GM12891 (cell line): ENCODE results near the gene STAT5A.
"Not testable (repeated sequence)": the region's sequence is repeated elsewhere in the genome, so short reads cannot be mapped to it uniquely, and the experiment has no call there.

ENCODE experiments used
- DNase-seq: peaks from one replicate; pipeline ENCODE4 v3.0.0; 2011; ENCODE audit warnings: low spot score; ENCODE audit not compliant: insufficient read length
- FAIRE-seq: peaks from 2 replicates; lab custom pipeline; 2011; peaks lifted over from hg19 to GRCh38; lab: Jason Lieb, UNC
- PAX5 ChIP-seq: IDR thresholded peaks from 2 replicates; pipeline ENCODE4 v1.6.1; 2011; ENCODE audit warnings: low read length, moderate library complexity, mild to moderate bottlenecking; ENCODE audit not compliant: insufficient read depth, severe bottlenecking
- POLR2A ChIP-seq: IDR thresholded peaks from 2 replicates; pipeline ENCODE4 v1.6.1; 2011; ENCODE audit warnings: low read depth, low read length, control low read depth
- POLR2AphosphoS5 ChIP-seq: IDR thresholded peaks from 2 replicates; pipeline ENCODE4 v1.6.1; 2011; ENCODE audit warnings: low read depth, low read length, control low read depth
- POU2F2 ChIP-seq: IDR thresholded peaks from 2 replicates; pipeline ENCODE4 v1.6.1; 2011; ENCODE audit warnings: low read depth, mild to moderate bottlenecking, control low read depth, low read length, moderate library complexity
- SPI1 ChIP-seq: IDR thresholded peaks from 2 replicates; pipeline ENCODE4 v1.6.1; 2011; ENCODE audit warnings: low read depth, low read length, control low read depth
- TAF1 ChIP-seq: IDR thresholded peaks from 2 replicates; pipeline ENCODE4 v1.6.1; 2011; ENCODE audit warnings: low read depth, low read length, control low read depth

Gene STAT5A

DNA sequence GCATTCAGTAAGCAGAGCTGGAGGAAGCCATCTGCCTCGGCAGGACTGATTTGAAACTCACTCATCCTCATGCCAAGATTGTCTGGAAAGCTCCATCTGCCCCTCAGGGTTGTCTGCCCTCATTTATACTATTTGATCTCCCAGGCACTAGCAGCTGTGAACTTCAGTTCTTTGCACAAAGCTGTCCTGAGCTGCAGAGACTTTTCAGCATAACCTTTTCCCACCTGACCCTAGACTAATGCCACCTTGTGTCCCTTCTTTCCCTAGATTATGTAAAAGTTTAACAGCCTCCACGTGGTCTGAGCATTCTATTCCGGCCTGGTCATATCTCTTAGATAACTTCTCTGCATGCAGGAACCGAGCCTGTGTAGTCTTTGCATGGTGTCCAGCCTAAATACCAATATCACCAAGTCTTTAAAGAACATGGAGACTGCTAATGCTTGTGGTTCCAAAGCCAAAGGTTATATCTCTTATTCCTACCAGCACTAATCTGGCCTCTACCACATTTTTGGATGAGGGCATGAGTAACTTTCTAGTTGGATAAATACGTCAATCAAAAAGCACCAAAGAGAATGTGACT is 29.1 kb downstream of the STAT5A start:
- no peak for DNase-seq
- TF ChIP-seq POU2F2 = no peak
- TF ChIP-seq POLR2AphosphoS5 = no peak
- no peak for TF ChIP-seq PAX5
- no peak for TF ChIP-seq SPI1
- TF ChIP-seq TAF1 = no peak
- no peak for TF ChIP-seq POLR2A
- no peak for FAIRE-seq

DNA sequence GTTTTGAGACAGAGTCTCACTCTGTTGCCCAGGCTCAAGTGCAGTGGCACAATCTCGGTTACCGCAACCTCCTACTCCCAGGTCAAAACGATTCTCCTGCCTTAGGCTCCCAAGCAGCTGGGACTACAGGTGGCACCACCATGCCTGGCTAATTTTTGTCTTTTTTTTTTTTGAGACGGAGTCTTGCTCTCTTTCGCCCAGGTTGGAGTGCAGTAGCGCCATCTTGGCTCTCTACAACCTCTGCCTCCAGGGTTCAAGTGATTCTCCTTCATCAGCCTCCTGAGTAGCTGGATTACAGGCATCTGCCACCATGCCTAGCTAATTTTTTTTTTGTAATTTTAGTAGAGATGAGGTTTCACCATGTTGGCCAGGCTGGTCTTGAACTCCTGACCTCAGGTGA is 29.7 kb downstream of the STAT5A start:
- FAIRE-seq, DNase-seq: not testable (repeated sequence)

DNA sequence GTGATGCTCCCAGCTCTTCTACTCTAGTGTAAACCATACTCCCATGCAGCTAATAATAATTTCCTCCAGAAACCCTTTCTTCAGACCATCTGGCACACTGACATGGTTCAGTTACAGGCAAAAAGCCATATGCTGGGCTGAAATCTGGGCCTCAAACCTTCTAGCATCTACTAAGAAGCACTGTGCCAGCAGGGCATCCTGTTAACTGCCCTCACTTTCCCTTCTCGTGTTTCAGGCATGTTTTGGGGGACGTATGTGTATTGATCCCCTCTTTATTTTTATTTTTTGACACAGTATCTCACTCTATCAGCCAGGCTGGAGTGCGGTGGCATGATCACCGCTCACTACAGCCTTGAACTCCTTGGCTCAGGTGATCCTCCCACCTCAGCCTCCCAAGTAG is 33.3 kb downstream of the STAT5A start:
- no peak for DNase-seq
- no peak for FAIRE-seq
- TF ChIP-seq POU2F2 (no peak), TAF1 (no peak), PAX5 (no peak), POLR2A (no peak), POLR2AphosphoS5 (no peak), SPI1 (no peak)

DNA sequence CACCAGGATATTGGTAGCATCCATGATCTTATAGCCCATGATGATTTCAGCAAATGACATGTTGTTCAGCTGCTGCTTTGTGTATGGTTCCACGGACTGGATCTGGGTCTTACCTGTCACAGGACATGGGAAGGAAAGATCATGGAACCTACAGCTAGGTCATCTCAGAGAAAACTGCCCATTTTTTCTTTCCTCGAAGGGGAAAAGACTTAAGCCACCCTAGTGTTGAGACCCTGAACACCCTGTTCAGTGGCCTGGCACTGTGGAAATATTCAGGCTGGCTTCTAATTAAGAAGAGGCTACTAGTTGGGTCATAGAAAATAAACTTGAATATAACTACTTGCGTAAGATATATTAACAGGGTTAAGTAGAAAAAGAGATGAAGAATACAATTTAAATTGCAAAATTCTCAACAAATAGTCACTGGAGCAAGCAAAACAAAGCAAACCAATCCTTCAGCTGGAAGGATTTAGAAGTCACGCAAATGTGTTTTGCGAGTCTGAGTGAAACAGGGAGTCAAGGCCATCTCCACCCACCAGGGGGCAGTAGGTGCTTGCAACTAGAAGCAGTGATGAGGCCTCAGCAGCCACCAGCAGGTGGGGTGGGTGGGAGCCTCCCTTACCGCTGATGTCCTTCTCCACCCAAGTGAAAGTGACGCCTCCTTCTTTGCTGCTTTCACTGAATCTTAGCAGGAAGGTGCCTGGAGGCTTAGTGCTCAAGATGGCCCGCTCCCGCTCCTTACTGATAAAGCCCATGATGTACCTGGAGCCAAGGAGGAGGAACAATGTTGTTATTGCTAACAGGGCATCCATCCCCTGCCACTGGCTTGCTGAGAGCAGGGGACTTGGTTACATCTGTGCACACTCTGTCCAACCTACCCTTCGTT is 34.3 kb downstream of the STAT5A start:
- peak; percentile 72 for DNase-seq
- peak; percentile 95 for FAIRE-seq
- TF ChIP-seq POU2F2 (peak; percentile 52; the same call in 1 of the 2 replicates), POLR2A (no peak), POLR2AphosphoS5 (0 out of 2 replicates have a peak, but pooled peaks have one; percentile 33)

- FAIRE-seq (no peak), DNase-seq (no peak)
- TF ChIP-seq POU2F2 = no peak
- no peak for TF ChIP-seq PAX5
- no peak for TF ChIP-seq SPI1
- no peak for TF ChIP-seq TAF1
- no peak for TF ChIP-seq POLR2AphosphoS5
- no peak for TF ChIP-seq POLR2A
These were observed 35.0 kb downstream of the STAT5A start for GRCh38 chr17:42323268-42323773.

DNA sequence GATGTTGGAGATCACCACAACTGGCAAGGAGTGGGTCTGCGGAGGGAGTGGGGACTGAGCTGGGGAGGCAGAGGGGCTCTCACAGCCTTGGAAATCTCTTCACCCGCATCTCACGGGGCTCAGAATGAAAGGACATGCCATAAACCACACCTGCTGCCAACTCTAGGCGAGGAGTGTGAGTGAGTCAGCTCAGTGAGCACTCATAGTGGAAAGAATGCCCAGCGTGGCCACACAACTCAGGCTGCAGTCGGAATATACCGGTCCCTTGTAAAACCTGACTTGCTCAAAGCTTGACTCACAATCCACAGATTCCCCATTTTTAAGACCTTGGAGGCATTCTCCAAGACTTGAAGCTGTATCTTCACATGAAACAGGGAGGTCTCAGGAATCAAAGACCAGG is 36.7 kb downstream of the STAT5A start:
- TF ChIP-seq PAX5 (no peak), TAF1 (no peak), POU2F2 (no peak), SPI1 (no peak), POLR2AphosphoS5 (no peak), POLR2A (no peak)
- FAIRE-seq (no peak), DNase-seq (no peak)

GRCh38 chr17:42329025-42329976 is 41.0 kb downstream of the STAT5A start:
- no peak for DNase-seq
- no peak for FAIRE-seq
- TF ChIP-seq POLR2AphosphoS5 (no peak), POU2F2 (no peak), POLR2A (no peak), SPI1 (no peak), PAX5 (no peak), TAF1 (no peak)

GRCh38 chr17:42333053-42333452 is 44.8 kb downstream of the STAT5A start:
- TF ChIP-seq PAX5 (no peak), SPI1 (no peak)
- FAIRE-seq = no peak
- no peak for DNase-seq

DNA sequence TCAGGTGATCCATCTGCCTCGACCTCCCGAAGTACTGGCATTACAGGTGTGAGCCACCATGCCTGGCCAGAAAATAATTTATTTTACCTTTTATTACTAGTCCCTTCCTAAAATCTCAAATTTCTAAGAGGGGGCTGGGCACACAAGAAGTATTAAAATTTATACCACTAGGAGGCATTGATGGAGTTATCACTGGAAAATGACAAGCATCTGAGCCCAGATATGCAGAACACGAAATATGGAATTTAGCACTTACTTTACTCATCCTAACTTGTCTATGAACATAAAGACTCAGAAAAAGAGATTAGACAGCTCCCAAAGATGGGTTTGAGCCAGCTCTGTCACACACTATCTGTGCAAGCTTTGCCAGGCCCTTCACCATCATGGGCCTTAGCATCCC is 46.4 kb downstream of the STAT5A start:
- FAIRE-seq (no peak), DNase-seq (no peak)
- TF ChIP-seq TAF1 = no peak
- no peak for TF ChIP-seq PAX5
- TF ChIP-seq SPI1 = no peak
- no peak for TF ChIP-seq POLR2A
- TF ChIP-seq POLR2AphosphoS5 = no peak
- TF ChIP-seq POU2F2 = no peak

DNA sequence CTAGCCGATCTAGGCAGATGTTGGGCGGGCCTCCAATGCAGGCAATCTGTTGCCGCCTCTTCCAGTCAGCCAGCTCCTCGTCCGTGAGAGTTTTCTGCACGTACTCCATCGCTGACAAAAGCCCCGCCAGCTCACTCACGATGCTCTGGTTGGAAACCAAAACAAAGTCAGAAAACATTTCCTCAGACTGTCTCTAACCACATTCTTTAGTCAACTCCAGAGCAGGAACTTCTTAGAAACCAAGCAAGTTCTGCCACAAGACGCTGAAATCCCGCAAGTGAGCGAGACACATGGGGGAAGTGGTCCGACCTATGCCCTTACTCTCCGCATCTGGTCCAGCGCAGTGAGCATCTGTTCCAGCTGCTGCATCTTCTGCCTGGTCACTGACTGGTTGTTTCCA is 49.1 kb downstream of the STAT5A start:
- no peak for TF ChIP-seq POLR2A
- peak; percentile 40 for TF ChIP-seq SPI1
- TF ChIP-seq TAF1 = no peak
- DNase-seq (no peak), FAIRE-seq (no peak)
